ENCODE measurements around the gene HIC1. TPM values are rescaled to one million over a fixed set of nuclear protein-coding genes. Genes with fewer than 3 reads are reported as not detected.

HIC1 gene
- total RNA-seq, 4 donors from 2014 or later: 9.1 to 32.5 (median 14.7) TPM

GRCh38 chr17:2094891-2095535 lies 40.1 kb downstream of the HIC1 start:
- Histone ChIP-seq H3K36me3 (no peaks in the 10 kb centered on the region), H3K4me3 (no peak overlapping the region), H3K27ac (peak overlapping the region in 2 of 4 donors; percentile 15 to 40), H3K9me3 (no peaks in the 10 kb centered on the region), H3K4me1 (peaks cover 0 to 24% (median 13%) of the 10 kb centered on the region in 4 donors), H3K27me3 (no peaks in the 10 kb centered on the region)
- DNase-seq: peak; percentile 33
- TF ChIP-seq CTCF (IDR thresholded peaks at IDR 0.05) (peak; percentile 24 to 40 (median 32)), EP300 (IDR thresholded peaks at IDR 0.05; ENCODE audit: low read depth) (no peak), POLR2A (IDR thresholded peaks at IDR 0.05) (no peak), POLR2AphosphoS5 (IDR thresholded peaks at IDR 0.05) (no peak)
- intact Hi-C loops (cut with DNase I; ENCODE audit: low total_unique reads) (no loop called here), in situ Hi-C loops (cut with MboI; ENCODE audit: low pct_ligation_motif_present in 1 of 4, low pct_unique_long_range_greater_than_20kb in 1 of 4, low sequenced_read_pairs in 3 of 4) (no loop called here)
- 69 to 96% methylated on average over 4 to 12 of the region's 12 CpGs for WGBS, 2 donors (ENCODE audit: low coverage in 1 of 2)

- no peaks in the 10 kb centered on the region for H3K36me3 ChIP-seq
- in situ Hi-C loops (cut with MboI; ENCODE audit: low pct_ligation_motif_present in 1 of 4, low pct_unique_long_range_greater_than_20kb in 1 of 4, low sequenced_read_pairs in 3 of 4) (no loop called here), intact Hi-C loops (cut with DNase I; ENCODE audit: low total_unique reads) (no loop called here)
- TF ChIP-seq POLR2AphosphoS5 (IDR thresholded peaks at IDR 0.05) (no peak), EP300 (IDR thresholded peaks at IDR 0.05; ENCODE audit: low read depth) (no peak), POLR2A (IDR thresholded peaks at IDR 0.05) (no peak), CTCF (IDR thresholded peaks at IDR 0.05) (no peak)
- DNase-seq: no peak
- peak overlapping the region in 2 of 4 donors; percentile 15 to 40 for H3K27ac ChIP-seq
- 86% methylated on average over 10 of the region's 10 CpGs; no CpG with 5 or more reads in 1 of the 2 donors for WGBS, 2 donors (ENCODE audit: low coverage in 1 of 2)
- no peaks in the 10 kb centered on the region for H3K9me3 ChIP-seq
- H3K4me3 ChIP-seq: no peak overlapping the region
- H3K4me1 ChIP-seq: peaks cover 0 to 19% (median 10%) of the 10 kb centered on the region in 4 donors
- no peaks in the 10 kb centered on the region for H3K27me3 ChIP-seq
These were observed 40.6 kb downstream of the HIC1 start for GRCh38 chr17:2095536-2095910.

- Histone ChIP-seq H3K9me3 (no peaks in the 10 kb centered on the region), H3K36me3 (no peaks in the 10 kb centered on the region), H3K4me3 (no peak overlapping the region), H3K4me1 (peaks cover 0 to 24% (median 21%) of the 10 kb centered on the region in 4 donors), H3K27me3 (no peaks in the 10 kb centered on the region), H3K27ac (peak overlapping the region; percentile 27 to 68 (median 62))
- TF ChIP-seq POLR2AphosphoS5 (IDR thresholded peaks at IDR 0.05) (peak in 2 of 3 donors; percentile 44 to 53), CTCF (IDR thresholded peaks at IDR 0.05) (no peak)
- in situ Hi-C loops (cut with MboI; ENCODE audit: low pct_ligation_motif_present in 1 of 4, low pct_unique_long_range_greater_than_20kb in 1 of 4, low sequenced_read_pairs in 3 of 4): no loop called here
- intact Hi-C loops (cut with DNase I; ENCODE audit: low total_unique reads): no loop called here
- 42 to 80% methylated on average over 3 to 15 of the region's 15 CpGs for WGBS, 2 donors (ENCODE audit: low coverage in 1 of 2)
- DNase-seq: peak; percentile 94
These were observed 46.8 kb downstream of the HIC1 start for GRCh38 chr17:2101448-2102257.

GRCh38 chr17:2102931-2103809 lies 48.3 kb downstream of the HIC1 start:
- 91% methylated on average over 5 to 9 of the region's 9 CpGs for WGBS, 2 donors (ENCODE audit: low coverage in 1 of 2)
- Histone ChIP-seq H3K27ac (peak overlapping the region in 3 of 4 donors; percentile 29 to 49 (median 29)), H3K4me1 (peaks cover 7 to 38% (median 25%) of the 10 kb centered on the region in 4 donors), H3K4me3 (no peak overlapping the region), H3K36me3 (no peaks in the 10 kb centered on the region), H3K9me3 (no peaks in the 10 kb centered on the region), H3K27me3 (no peaks in the 10 kb centered on the region)
- in situ Hi-C loops (cut with MboI; ENCODE audit: low pct_ligation_motif_present in 1 of 4, low pct_unique_long_range_greater_than_20kb in 1 of 4, low sequenced_read_pairs in 3 of 4): no loop called here
- intact Hi-C loops (cut with DNase I; ENCODE audit: low total_unique reads): no loop called here
- no peak for TF ChIP-seq EP300 (IDR thresholded peaks at IDR 0.05; ENCODE audit: low read depth)
- no peak for DNase-seq
